GM19372 (cell line): ENCODE measurements around the gene C13orf42.
A peak's percentile ranks its signal among the peaks of the same experiment; 100 is the strongest.
"Not testable (repeated sequence)": the region's sequence is repeated elsewhere in the genome, so short reads cannot be mapped to it uniquely, and the experiment has no call there.

Experiments used
- ATAC-seq: cut with Tn5 transposase; IDR thresholded peaks from one replicate; pipeline ENCODE4 v1.9.1; 2021; ENCODE audit warnings: mild to moderate bottlenecking, low read depth, moderate library complexity; ENCODE audit not compliant: unreplicated experiment

C13orf42 gene

GRCh38 chr13:51122868-51123566, 11.9 kb upstream of the C13orf42 start:
- ATAC-seq = no peak

DNA sequence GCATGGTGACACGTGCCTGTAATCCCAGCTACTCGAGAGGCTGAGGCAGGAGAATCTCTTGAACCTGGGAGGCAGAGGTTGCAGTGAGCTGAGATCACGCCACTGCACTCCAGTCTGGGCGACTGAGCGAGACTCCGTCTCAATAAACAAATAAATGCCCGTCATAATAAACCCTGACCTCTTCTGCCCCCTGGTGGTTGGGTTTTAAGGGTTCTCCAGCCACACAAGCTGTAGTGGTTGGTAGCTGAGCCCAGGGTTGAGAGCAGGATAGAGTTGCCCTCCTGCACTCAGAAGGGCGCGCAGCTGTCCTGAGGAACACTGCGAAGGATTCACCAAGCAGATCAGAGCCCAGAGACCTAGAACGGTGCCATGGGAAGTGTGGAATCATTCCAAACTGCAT, 9.8 kb upstream of the C13orf42 start:
- not testable (repeated sequence) for ATAC-seq

DNA sequence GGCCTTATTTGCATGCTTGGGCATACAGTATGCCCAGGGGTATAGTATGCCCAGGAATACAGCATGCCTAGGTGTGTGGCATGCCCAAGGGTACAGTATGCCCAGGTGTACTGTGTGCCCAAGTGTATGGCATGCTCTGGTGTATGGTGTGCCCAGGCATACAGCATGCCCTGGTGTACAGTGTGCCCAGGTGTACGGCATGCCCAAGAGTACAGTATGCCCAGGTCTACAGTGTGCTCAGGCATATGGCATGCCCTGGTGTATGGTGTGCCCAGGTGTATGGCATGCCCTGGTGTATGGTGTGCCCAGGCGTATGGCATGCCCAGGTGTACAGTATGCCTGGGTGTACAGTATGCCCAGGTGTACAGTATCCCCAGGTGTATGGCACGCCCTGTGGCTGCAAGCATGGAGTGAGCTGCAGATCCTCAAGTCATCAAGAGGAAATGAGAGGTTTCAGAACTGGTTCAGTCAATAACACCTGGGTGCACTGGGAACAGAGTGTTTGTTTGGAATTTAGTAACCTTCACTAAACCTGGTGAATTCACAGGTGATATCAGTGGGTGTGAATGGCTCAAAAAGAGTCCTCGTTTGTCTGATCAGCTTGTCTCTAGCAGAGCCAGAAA, 7.8 kb upstream of the C13orf42 start:
- no peak for ATAC-seq

- no peak for ATAC-seq
Measured at GRCh38 chr13:51113969-51114368, 2.9 kb upstream of the C13orf42 start.

GRCh38 chr13:51113186-51113881, 2.3 kb upstream of the C13orf42 start:
- no peak for ATAC-seq

GRCh38 chr13:51112771-51113170, 1.7 kb upstream of the C13orf42 start:
- no peak for ATAC-seq

- no peak for ATAC-seq
Measured at GRCh38 chr13:51111997-51112396, 923 bp upstream of the C13orf42 start.

- ATAC-seq = no peak
Measured at GRCh38 chr13:51107996-51108395, 3.1 kb downstream of the C13orf42 start.

- ATAC-seq = no peak
Measured at GRCh38 chr13:51105046-51105445, 6.0 kb downstream of the C13orf42 start.

DNA sequence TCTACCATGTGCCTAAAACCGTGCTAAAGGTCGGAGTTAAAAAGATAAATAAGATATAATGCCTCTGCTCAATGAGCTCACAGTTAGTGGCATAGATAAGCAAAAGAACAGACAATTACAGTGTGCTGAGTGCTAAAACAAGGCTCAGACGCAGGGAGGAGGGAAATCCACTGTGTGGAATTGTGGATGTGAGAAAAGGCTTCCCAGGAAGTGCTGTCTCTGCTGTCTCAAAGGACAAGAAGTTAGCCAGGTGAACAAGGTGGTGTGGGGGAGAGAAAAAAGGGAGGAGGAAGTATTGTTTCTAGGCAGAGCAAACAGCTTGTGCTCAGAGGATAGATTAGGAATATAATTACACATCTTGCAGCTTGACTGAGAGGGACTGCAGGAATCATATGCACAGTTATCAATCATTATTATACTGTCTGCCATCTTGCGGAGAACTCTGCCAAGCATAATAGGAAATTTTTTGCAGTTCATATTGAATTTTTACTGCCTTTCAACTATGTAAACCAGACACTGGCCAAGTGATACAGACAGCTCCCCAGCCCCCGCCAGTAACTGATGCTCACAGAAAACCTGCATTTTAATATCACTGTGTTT, 9.3 kb downstream of the C13orf42 start:
- ATAC-seq = no peak

DNA sequence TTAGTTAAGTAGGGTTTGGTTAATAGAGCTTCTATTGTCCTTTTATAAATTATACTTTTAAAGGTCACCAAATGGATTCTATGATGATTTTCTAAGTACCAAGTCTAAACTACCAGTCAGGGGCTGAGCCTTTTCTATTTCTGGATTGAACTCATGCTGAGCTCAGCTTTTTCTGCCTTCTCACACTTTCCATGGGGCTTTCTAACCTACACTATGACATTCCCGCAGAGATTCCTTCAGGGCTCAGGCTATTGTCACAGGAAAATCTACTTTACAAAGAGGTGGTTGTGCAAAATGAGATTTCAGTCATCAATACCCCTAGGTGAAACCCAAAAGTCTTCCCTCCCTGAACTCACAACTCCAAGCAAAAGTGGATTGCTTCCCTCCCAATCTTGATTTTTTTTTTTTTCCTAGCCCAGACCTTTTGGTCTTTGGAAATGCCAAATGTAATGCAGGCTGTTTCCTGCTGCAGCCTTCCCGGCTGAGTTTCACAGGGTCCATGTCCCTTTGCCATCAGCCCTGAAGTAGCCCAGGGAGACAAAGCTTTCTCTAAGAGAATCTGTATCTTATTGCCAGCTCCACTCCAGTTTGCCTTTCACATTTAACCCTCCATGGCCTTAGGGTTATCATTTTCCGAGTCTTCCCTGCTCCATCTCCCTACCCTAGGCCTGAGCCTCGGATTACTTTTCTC, 13.6 kb downstream of the C13orf42 start:
- no peak for ATAC-seq

- no peak for ATAC-seq
Measured at GRCh38 chr13:51096131-51096530, 14.9 kb downstream of the C13orf42 start.

- ATAC-seq = no peak
Measured at GRCh38 chr13:51093574-51093973, 17.5 kb downstream of the C13orf42 start.

DNA sequence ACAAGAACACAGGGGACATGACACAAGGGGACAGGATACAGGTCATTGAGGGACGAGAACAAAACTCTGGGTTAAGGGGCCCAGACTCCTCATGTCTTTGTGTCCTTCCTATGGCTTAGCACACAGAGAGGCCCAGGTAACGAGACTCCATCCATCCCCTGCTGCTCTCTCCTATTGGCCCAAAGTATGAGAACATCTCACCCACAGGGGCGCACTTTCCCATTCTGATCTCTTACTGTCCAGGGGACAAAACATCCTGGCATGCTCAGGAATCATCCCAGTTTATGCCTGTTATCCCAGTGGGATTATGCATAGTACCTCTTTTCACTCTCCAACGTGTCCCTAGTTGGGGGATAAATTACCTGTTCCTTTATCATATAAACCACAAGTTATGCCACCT, 19.2 kb downstream of the C13orf42 start:
- no peak for ATAC-seq

DNA sequence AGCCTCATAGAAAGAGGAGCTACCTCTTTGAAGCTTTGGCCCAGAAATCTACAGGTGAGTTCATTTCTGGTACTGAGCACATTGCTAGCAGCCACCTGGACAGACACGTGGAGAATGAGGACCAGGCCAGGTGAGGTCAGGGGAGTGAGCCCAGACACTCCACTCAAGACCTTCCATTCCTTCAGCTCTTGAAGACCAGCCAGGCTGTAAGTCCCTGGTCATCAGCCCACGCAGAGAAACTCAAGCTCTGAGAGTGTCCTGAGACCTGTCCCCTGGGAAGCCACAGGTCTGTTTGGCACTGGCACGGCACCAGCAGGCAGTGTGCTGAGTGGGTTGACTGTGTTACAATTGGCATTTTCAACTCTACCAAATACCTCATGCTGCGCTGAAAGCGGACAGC, 27.4 kb downstream of the C13orf42 start:
- no peak for ATAC-seq

DNA sequence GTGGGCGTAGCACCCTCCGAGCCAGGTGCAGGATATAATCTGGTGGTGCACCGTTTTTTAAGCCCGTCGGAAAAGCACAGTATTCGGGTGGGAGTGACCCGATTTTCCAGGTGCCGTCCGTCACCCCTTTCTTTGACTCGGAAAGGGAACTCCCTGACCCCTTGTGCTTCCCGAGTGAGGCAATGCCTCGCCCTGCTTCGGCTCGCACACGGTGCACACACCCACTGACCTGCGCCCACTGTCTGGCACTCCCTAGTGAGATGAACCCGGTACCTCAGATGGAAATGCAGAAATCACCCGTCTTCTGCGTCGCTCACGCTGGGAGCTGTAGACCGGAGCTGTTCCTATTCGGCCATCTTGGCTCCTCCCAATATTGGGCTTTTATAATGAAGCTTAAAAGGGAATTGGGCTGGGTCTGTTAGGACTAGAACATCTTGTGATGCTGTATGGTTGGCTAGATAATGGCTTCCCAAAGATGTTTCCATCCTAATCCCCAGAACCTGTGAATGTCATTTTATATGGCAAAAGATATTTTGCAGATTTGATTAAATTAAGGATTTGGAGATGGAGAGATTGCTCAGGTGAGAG, 30.5 kb downstream of the C13orf42 start:
- not testable (repeated sequence) for ATAC-seq

DNA sequence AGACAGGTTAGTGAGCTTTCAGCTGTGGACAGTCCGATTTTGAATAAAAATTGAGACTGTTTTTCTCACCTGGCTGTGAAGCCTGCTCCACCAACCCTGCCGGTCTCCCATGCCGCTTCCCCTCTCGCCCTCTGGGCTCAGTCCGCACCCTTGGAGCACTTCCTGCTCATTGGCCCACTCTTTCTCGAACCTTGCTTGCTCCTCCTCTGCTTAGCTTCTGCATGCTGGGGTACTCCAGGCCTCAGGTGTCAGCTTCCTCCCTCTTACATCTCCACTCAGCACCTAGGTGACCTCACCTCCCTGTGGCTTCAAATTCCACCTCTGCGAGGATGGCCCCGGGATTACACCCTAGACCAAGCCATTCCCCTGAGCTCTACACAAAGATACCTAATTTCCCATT, 39.6 kb downstream of the C13orf42 start:
- ATAC-seq = no peak

GRCh38 chr13:51070005-51070649, 40.9 kb downstream of the C13orf42 start:
- ATAC-seq = peak; percentile 74

DNA sequence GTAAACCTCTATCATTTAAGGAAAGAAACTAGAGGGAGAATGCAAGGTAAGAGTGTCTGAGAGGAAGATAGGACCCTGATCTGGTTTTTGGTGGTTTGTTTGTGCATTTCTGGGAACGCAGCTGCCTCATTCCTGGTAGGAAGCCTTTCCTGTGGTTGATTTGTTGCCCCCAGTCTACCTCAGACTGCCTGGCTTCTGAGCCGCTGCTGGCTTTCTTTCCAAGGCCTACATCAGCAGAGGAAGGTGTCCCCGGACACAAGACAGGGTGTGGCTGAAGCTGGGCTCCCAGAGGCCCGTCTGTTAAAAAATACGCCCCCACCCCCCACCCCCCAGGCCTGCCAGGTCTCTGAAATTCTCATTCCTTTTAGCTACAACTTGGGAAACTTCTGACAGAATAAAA, 42.6 kb downstream of the C13orf42 start:
- no peak for ATAC-seq

GRCh38 chr13:51067706-51068105, 43.4 kb downstream of the C13orf42 start:
- ATAC-seq = no peak
